Right forelimb (tissue), 1 donor: ENCODE measurements around the gene DEPDC4.
"Not testable (repeated sequence)": the region's sequence is repeated elsewhere in the genome, so short reads cannot be mapped to it uniquely, and the experiment has no call there.

Experiments used
- DNase-seq: peaks from one replicate; pipeline ENCODE4 v3.0.0-alpha.2; 2018

The DEPDC4 gene

GRCh38 chr12:100263131-100263530 is 3.7 kb downstream of the DEPDC4 start:
- DNase-seq: no peak

- DNase-seq: no peak
Measured at GRCh38 chr12:100258127-100258526, 8.8 kb downstream of the DEPDC4 start.

- no peak for DNase-seq
Measured at GRCh38 chr12:100254876-100255275, 12.0 kb downstream of the DEPDC4 start.

- DNase-seq: no peak
Measured at GRCh38 chr12:100253437-100253836, 13.4 kb downstream of the DEPDC4 start.

GRCh38 chr12:100251917-100252316 is 15.0 kb downstream of the DEPDC4 start:
- no peak for DNase-seq

- DNase-seq: no peak
Measured at GRCh38 chr12:100249941-100250340, 16.9 kb downstream of the DEPDC4 start.

GRCh38 chr12:100248886-100249285 is 18.0 kb downstream of the DEPDC4 start:
- DNase-seq: no peak

GRCh38 chr12:100247765-100248164 is 19.1 kb downstream of the DEPDC4 start:
- no peak for DNase-seq

GRCh38 chr12:100243137-100243536 is 23.7 kb downstream of the DEPDC4 start:
- no peak for DNase-seq

GRCh38 chr12:100239589-100239988 is 27.3 kb downstream of the DEPDC4 start:
- no peak for DNase-seq

- DNase-seq: no peak
Measured at GRCh38 chr12:100238801-100239200, 28.1 kb downstream of the DEPDC4 start.

- DNase-seq: no peak
Measured at GRCh38 chr12:100234591-100235304, 32.1 kb downstream of the DEPDC4 start.

- DNase-seq: no peak
Measured at GRCh38 chr12:100234166-100234565, 32.7 kb downstream of the DEPDC4 start.

GRCh38 chr12:100231873-100232272 is 35.0 kb downstream of the DEPDC4 start:
- DNase-seq: not testable (repeated sequence)

- DNase-seq: no peak
Measured at GRCh38 chr12:100229876-100230275, 37.0 kb downstream of the DEPDC4 start.

GRCh38 chr12:100229036-100229635 is 37.7 kb downstream of the DEPDC4 start:
- DNase-seq: no peak

GRCh38 chr12:100225491-100225890 is 41.4 kb downstream of the DEPDC4 start:
- no peak for DNase-seq

GRCh38 chr12:100222173-100222572 is 44.7 kb downstream of the DEPDC4 start:
- not testable (repeated sequence) for DNase-seq

GRCh38 chr12:100221523-100221922 is 45.4 kb downstream of the DEPDC4 start:
- no peak for DNase-seq

GRCh38 chr12:100219328-100220109 is 47.4 kb downstream of the DEPDC4 start:
- no peak for DNase-seq

- no peak for DNase-seq
Measured at GRCh38 chr12:100216337-100216736, 50.5 kb downstream of the DEPDC4 start.

- no peak for DNase-seq
Measured at GRCh38 chr12:100215209-100215608, 51.7 kb downstream of the DEPDC4 start.

GRCh38 chr12:100214518-100214917 is 52.4 kb downstream of the DEPDC4 start:
- no peak for DNase-seq
